Measurements from ENCODE around the gene ATP6V0E2. TPM values are rescaled to one million over a fixed set of nuclear protein-coding genes. Genes with fewer than 3 reads are reported as not detected.

Gene ATP6V0E2
- total RNA-seq, 1 donor from 2014 or later = 122 TPM

- FAIRE-seq (peak; percentile 86), DNase-seq (ENCODE audit: low spot score in 2 of 2) (peak; percentile 98 to 99)
Observed at GRCh38 chr7:149838224-149838991, 35.4 kb upstream of the ATP6V0E2 start, which contains the start of gene ZNF862. TSS of gene ZNF862 (plus strand) at chr7:149838375. CDS start at chr7:149838612, 237 bp downstream.

DNA sequence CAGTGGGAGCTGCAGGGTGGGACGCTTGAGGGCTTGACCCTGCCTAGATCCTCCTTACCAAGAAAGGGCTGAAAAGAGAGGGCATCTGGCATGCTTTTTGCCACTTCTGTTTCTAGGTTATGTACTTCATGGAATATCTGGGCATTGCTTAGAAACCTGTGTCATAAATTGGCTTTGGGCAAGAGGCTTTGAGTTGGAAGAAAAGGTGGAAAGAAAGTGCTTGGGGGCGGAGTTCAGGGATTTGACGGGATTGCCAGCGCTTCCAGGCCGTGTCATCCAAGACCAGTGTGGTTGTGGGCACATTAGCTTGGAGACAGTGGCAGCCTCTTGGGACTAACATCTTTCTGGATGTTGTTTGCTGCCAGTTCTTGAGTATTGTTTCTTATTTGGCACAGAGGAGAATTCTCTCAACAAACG lies 34.8 kb upstream of the ATP6V0E2 start:
- DNase-seq (ENCODE audit: low spot score in 2 of 2) (no peak), FAIRE-seq (no peak)

GRCh38 chr7:149839933-149840332 lies 33.8 kb upstream of the ATP6V0E2 start:
- no peak for DNase-seq (ENCODE audit: low spot score in 2 of 2)

GRCh38 chr7:149843566-149843965 lies 30.2 kb upstream of the ATP6V0E2 start:
- no peak for DNase-seq (ENCODE audit: low spot score in 2 of 2)

More at GRCh38 chr7:149839933-149840332, 33.8 kb upstream of the ATP6V0E2 start:
- peak; percentile 50 for FAIRE-seq

DNA sequence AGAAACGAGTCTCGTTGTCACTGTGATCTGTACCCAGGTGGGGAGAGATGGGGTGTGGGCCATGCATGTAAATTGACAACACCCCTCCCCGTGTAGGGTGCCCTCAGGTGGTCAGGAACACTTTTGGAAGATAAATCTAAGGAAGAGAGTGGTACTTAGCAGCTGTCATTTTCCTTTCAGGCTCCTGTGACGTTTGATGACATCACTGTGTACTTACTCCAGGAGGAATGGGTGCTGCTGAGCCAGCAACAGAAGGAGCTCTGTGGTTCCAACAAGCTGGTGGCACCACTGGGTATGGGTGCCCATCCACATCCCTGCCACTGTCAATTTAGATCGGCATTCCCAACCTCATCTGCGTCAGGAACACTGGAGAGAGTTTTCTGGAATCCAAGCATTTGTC lies 29.3 kb upstream of the ATP6V0E2 start:
- FAIRE-seq = no peak

More at GRCh38 chr7:149843566-149843965, 30.2 kb upstream of the ATP6V0E2 start:
- no peak for FAIRE-seq

DNA sequence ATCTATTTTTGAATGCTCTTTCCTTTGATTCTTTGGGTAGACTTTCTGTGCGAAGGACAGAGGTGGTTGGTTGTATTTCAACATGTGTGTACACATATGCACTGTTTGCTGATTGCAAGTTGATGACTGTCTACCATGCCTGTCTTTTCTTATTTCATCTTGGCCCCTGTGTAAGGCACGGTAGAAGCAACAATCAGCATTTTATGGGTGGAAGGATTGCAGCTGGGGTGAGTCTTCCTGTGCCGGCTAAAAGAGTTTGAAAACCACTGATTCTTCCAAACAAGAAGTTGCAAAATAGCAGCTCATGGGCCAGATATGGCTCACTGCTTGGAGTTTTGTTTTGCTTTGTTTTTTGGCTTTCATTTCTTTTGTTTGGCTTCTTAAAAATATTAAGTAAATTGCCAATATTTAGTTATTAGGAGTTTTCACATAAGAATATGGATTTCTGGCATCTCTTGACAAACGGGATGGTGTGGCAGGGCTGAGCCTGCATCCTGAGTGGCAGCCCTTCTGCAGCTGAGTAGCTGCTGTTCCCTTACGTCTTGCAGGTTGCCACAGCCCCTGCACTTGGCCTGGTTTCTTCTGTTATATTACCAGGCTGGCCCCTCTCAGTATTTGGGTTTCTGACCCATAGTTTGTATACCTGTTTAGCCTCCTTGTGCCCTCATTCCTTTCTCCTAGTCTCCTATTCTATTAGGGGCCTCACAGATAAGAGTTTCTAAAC lies 28.4 kb upstream of the ATP6V0E2 start:
- no peak for DNase-seq (ENCODE audit: low spot score in 2 of 2)
- FAIRE-seq = no peak

More for the DNA sequence above, 29.3 kb upstream of the ATP6V0E2 start:
- no peak for DNase-seq (ENCODE audit: low spot score in 2 of 2)

DNA sequence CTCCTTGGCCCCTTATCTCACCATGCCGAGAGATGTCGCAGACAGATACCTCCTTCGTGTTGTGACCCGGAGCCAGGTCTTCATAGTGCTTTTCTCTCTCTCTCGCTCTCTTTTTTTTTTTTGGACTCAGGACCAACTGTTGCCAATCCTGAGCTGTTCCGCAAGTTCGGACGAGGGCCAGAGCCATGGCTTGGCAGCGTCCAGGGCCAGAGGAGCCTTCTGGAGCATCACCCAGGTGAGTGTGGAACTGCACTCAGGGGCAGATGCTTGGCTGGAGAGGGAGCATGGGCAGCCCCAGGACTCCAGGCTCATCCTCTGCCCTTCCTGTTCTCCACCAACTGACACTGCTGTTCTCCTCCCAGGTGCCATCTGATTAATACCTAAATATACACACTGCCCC lies 27.7 kb upstream of the ATP6V0E2 start:
- no peak for DNase-seq (ENCODE audit: low spot score in 2 of 2)
- FAIRE-seq = no peak

DNA sequence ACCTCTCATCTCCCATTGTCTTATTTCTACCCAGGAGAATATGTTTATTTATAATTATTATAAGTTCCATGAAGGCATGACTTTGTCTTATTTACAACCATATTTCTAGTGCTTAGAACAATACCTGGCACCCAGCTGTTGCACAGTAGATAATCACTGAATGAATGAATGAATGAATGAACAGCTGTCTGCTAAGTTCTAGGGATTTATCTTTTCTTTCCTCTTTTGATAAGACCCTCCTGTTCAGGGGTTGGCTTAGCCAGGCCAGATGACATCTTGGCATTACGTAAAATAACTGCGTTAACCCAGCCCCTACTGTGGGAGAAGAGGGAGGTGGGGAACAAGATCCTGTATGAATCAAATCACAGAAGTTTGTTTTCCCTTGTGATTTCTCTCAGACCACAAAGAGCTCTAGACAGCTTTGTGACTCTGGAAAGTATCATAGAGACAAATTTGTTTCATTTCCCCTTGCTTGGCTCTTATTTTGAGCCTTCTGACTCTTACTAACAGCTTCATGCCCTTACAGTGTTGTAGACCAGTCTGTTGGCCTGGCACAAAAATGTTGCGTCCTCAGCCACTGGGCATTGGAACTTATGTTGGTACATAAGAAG lies 27.2 kb upstream of the ATP6V0E2 start:
- FAIRE-seq = no peak
- no peak for DNase-seq (ENCODE audit: low spot score in 2 of 2)

DNA sequence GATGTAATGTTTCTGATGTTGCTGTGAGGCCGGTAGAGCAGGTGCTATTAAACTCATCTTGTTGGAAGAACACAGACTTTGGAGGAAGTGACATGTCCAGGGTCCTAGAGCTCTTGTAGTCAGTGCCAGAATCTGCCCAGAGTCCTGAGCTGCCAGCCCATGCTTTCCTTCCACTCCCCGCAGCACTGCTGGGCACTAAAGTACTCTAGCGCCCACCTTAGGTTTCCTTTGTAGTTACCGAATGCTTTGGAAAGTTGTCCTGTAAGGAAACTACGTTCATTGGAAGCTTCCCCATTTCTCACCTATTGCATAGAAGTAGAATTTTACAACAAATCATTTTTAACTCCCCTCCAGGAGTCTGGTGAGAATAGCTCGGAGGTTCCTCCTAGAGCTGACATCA lies 24.6 kb upstream of the ATP6V0E2 start:
- DNase-seq (ENCODE audit: low spot score in 2 of 2) (no peak), FAIRE-seq (no peak)

- FAIRE-seq (no peak), DNase-seq (ENCODE audit: low spot score in 2 of 2) (no peak)
Observed at GRCh38 chr7:149850007-149850594, 23.7 kb upstream of the ATP6V0E2 start.

DNA sequence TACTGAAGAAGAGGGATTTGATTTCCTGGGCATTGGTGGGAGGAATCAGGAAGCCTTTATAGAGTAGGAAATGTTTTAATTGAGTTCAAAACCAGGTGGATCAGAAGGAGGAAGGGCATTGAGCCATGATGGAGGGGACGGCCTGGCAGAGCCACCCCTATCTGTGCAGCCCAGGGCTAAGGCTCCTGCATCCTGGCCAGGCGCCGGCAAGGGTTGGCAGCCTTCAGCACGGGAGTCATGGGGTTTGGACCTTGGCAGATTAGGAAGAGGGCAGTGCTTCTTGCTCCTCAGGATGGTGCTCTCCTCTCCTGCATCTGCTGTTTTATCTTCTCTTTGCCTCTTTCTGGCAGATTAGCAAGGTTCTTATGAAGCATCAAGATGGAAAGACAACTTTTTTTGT lies 23.1 kb upstream of the ATP6V0E2 start:
- no peak for DNase-seq (ENCODE audit: low spot score in 2 of 2)
- no peak for FAIRE-seq

DNA sequence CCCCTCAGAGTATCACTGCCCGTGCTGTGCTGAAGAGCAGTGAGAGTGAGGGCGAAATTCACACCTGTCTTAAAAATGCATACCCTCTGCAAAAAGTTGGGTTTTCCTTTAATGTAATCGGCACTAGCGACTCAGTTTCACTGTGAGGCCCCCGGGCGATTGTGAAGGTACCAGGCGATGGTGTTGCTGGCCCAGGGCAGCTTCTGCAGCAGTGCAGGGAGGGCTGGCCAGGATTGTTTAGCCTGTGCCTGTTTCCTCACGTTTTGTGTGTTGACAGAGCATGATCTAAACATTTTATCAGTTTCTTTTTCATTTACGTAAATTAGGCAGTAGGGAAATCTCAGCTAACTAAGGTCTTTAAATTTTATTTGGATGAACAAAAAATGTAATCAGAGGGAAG lies 22.3 kb upstream of the ATP6V0E2 start:
- DNase-seq (ENCODE audit: low spot score in 2 of 2) (no peak), FAIRE-seq (no peak)

- FAIRE-seq = no peak
- DNase-seq (ENCODE audit: low spot score in 2 of 2) = no peak
Observed at GRCh38 chr7:149853157-149853556, 20.6 kb upstream of the ATP6V0E2 start.

DNA sequence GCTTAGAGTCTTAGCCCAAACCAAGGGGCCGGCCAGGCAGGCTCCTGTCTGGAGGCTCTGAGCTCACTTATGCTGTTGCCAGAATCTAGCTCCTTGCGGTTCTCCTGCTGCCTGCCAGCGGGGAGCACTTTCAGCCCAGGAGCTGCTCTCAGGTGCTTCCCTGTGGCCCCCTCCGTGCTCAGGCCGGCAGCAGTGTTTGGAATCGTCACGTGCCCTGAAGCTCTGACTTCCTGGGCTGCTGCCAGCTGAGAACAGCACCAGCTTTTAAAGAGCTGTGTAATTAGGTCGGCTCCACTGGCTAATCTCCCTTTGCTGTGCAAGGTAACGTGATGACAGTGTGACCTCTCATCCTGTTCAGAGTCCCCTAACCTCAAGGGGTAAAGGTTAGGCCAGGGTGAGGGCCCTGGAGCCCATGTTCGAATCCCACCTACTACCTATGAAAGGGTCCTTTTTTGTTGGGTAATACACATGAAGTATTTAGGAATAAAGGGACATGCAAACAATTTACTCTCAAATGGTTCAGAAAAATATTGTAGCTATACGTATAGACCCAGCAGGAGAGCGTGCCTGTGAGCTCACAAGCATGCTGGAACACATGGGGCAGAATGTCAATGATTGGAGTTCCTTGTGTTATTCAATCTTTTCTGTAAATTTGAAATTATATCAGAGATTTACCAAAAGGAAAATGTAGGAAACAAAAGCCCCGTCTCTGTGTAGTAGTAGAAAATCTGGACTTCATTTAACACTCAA lies 19.0 kb upstream of the ATP6V0E2 start:
- DNase-seq (ENCODE audit: low spot score in 2 of 2) (peak in 1 of 2 donors; percentile 60), FAIRE-seq (no peak)

GRCh38 chr7:149855361-149856305 lies 18.1 kb upstream of the ATP6V0E2 start:
- FAIRE-seq = no peak
- DNase-seq (ENCODE audit: low spot score in 2 of 2) = no peak

DNA sequence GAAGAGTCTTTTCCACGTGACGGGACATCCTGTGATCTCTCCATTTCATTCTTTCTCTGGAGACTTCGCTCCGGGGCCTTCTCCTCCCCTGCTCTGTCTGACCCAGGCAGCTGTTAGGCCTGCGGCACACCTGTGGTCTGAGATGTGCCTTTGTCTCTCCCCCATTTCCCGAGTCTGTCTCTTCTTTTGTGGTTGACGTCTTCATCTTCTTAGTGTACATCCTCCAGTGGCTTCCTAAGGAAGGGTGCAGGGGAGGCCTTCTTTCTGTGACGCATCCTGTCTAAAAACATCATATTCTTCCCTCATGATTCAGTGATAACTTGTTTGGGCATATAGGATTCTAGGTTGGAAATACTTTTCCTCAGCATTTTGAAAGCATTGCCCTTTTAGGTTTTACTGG lies 17.2 kb upstream of the ATP6V0E2 start:
- no peak for DNase-seq (ENCODE audit: low spot score in 2 of 2)
- no peak for FAIRE-seq

- FAIRE-seq = no peak
Observed at GRCh38 chr7:149859369-149859768, 14.4 kb upstream of the ATP6V0E2 start.

GRCh38 chr7:149859876-149860275 lies 13.9 kb upstream of the ATP6V0E2 start:
- DNase-seq (ENCODE audit: low spot score in 2 of 2) = no peak
- FAIRE-seq = no peak

More at GRCh38 chr7:149859369-149859768, 14.4 kb upstream of the ATP6V0E2 start:
- DNase-seq (ENCODE audit: low spot score in 2 of 2) = no peak
